HG02938 (cell line): ENCODE results near the gene ERC2.

Experiments
- ATAC-seq: cut with Tn5 transposase; IDR thresholded peaks from one replicate; pipeline ENCODE4 v1.9.1; 2021; ENCODE audit warnings: mild to moderate bottlenecking, moderate library complexity; ENCODE audit not compliant: unreplicated experiment

Gene ERC2

DNA sequence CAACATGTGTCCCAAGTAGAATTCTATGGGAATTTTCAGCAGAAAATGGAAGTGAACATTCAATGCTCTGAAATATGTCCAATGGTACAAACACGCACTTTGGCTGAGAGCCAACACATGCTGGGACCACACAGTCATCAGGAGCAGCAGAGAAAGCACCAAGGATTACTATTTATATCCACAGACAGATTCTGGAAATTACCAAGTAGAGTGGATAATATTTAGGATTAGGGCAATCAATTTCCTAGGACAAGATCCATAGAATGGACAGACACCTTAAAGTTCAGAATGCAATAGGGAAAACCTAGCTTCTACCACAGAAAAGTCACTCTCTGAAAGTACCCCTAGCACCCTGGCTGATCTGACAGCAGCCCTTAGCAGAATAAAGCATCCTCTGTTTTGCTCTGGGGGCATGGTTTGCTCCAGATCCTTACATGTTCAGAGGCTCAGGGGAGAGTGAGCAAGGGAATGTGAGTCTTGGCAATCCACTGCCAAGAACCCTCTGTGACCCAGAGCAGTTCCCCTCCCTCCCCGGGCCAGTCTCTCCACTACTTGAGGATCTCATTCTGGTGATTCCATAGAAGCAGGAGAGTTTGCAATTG, 775.2 kb downstream of the ERC2 start:
- ATAC-seq: no peak

DNA sequence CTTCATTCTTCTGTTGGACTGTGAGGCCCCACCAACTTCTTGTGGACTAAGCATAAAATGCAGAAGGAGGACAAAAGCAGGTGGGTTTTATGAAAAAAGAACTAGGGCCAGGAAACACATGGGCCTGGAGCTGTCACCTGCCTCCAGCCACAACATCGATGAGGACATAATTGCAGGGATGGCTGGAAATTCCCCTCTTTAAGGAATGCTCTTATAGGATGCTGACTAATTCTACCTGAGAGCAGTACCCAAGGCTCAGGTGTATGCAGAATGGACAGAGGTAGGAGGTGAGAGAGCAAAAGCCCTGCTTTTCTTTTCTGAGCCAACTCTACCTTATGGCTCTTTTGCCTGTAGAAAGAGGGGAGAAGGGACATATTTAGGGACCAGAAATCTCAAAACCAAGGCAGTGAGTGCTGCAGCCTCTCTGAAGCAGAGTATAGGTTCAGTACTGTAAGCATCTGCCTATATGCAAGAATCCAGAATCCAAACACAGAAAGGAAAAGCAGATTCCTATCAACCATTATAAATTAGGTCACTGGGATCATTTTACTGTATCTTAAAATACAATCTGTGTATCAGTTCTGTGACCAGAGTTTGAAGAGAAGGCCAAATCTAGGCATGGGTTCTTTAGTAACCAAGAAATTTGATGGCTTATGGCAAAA, 775.8 kb downstream of the ERC2 start:
- no peak for ATAC-seq

DNA sequence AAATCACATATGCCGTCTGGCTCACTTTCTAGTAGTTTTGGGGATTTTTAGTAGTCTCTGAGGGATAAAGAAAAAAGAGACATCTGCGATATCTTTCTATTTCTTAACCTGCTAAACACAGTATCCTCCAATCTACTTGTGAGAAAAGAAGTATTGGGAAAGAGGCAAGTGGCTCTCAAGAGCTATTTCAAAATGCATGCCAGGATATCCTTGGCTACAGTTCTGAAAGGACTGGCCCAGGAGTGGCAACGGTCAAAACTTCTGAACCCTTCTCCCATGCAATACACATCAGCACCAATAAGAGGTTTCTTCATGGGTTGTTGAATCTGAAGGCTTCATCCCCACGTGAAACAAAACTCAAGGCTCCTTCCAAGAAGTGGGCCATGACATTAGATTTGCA, 777.1 kb downstream of the ERC2 start:
- no peak for ATAC-seq

DNA sequence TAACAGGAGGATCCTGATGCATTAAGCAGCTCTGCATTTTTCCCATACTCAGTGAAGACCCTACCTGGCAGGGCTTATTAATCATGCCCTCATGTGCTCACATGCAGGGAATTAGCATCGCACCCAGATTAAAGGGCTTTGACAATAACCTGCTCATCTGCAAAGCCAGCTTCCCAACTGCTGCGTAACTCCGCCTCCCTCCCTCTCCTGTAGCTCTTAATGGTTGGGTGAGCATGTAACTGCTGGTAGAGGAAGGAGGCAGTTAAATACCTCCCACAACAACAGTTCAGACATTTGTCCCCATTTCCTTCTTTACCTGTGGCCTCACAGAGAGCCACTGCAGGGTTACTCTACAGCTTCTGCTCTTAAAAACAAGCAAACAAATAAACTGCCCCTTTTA, 777.5 kb downstream of the ERC2 start:
- peak; percentile 48 for ATAC-seq

DNA sequence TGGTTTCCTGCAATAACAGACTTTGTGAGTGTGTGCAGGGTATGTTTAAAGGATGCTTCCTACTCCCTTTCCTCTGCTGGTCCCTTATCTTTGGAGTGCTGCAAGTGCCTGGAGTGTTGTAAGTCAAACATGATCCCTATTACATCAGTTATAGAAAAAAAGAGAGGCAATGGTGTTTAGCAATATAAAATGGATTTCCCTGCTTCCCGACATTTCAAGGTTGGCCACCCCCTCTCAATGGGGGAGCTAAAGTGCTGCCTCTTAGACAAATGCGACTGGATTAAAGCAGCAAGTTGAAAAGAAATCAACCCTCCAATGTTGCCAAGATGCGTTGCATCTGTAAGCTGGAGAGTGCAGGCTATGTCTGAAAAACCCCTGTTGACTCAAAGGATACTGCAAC, 778.1 kb downstream of the ERC2 start:
- no peak for ATAC-seq

DNA sequence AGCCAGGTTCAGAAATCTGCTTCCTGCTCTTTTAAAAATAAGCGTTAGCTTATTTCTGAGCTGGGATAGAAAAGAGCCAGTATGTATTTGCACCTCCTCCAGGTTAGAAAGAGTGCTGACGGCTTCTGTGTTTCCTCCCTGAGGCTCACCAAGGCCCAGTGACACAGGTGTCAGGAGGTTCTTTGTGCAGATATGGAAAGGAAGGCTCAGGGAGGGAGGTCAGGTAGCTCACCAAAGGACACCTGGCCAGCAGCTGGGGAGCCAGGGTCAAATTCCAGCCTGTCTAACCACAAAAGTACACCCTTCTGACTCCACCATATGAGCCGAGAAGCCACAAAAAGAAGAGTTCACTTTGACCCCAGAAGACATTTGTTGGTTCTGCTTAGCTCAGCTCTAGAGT, 780.1 kb downstream of the ERC2 start:
- no peak for ATAC-seq

DNA sequence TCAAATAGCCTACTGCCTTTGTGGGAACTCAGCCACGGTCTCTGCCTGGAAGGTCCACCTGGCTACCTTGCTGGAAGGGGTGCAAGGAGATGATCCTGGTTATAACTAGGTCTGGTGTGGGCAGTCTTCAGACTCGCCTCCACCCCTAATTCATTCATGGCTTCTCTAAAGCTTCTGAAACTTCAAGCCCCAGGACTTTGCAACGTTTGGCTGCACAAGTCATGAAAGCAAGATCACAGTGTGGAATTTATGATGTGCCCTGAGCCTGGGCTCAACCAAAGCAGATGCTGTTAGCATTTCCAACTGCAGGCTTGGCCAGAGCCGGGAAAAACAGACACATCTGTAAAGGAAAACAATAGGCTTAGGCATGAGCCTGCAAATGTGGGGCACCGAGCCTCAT, 780.7 kb downstream of the ERC2 start:
- no peak for ATAC-seq

DNA sequence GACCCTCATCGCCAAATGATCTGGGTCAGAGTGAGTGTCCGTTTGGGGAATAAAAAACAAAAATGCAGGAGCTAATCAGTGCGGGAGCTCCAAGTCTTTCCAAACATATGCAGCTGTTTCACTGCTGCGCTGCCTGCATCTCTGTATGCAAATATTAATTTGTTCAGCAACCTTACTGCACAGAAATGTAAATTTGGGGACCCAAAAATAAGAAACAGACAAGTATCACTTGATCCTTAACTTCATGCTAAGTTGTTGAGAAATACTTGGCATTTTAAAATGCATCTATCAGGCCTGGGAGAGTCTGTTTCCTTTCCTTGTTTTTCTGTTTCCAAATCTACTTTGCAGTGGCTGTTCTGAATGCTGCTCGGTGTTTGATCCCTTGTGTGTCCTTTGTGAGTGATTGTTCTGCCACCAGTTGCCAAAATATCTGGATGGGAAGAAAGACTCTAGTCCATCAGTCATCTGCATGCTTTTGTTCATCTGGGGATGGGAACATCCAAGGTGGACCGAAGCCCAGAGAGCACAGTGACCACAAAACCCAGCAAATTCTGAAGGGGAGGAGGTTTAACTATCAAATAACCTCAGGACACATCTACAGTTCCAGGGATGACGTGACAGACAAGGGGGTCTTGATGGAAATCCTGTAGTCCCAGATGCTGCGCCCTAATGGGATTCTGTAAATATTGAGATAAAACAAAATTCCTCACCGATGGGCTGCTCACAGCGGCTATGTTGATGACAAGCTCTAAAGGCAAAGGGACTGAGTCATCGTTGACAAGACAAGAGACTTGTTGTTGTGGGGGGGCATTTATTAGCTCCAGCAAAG, 781.6 kb downstream of the ERC2 start:
- no peak for ATAC-seq

DNA sequence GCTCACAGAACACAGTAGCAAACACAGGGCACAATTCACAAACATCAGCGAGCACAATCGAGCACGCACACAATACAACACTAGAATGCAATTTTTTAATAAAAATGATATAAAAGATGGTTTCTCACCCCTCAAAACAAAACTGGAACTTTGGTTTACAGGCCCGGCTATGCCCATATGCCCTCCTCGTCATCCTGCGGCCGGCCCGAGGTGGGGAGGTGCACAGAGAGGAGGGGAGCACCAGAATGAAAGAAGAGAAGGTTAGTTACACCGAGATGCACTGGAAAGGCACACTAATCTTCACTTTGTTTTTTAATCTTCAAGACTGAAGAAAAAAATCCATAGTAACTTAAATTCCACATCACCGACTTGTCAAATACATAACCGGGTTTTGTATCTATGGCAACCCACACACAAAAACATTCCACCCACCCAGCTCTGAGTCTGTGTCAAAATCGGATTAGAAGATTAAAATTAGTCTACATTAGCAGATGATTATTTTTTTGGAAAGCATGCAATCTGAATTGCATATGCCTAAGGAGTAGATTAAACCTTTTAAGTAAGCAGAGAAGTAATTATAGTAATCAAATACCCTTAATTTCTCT, 784.5 kb downstream of the ERC2 start:
- ATAC-seq: no peak

DNA sequence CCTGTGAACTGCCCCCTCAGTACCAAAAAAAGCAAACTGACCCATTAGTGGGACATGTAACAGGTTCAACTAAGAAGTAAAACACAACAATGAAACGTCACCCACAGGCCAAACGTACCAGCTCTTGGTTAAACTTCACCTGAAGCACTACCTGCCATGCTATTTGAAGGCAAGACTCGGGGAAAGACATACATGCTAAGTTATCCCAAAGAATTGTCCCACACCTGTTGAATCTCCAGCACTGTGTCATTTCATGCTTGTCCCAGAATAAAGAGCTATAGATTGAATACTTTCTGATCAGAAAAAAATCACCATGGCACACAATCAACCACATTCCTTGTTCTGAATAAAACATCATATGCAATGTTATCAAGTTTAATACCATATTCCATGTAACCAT, 785.8 kb downstream of the ERC2 start:
- no peak for ATAC-seq

DNA sequence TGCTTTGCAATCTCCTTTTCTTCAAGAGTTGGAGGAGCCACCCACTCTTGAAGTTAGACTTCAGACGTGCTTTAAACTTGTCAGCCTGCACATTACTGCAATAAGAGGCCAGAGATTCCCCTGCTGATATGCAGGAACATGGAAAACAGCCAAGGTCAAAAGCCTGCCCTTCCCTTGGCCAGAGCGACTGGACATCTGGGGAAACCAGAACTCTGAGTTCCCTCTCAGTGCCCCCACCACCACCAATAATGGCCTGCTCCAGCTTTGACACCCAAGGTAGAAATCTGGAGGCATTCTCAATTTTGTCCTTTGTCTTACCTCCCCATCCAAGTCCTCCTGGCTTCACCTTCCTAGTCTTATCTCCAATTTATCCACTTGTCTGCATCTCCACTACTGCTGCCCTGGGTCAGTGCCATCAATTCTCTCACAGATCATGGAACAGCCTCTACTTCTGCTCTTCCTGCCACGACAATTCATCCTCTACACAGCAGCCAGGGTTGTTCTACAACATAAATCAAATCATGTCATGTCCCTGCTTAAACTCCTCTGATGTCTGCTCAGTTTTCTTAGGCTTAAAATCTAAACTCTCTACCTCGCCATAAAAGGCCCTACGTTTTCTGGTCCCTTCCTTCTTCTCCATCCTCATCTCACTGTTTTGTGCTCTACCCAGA, 789.6 kb downstream of the ERC2 start:
- no peak for ATAC-seq

DNA sequence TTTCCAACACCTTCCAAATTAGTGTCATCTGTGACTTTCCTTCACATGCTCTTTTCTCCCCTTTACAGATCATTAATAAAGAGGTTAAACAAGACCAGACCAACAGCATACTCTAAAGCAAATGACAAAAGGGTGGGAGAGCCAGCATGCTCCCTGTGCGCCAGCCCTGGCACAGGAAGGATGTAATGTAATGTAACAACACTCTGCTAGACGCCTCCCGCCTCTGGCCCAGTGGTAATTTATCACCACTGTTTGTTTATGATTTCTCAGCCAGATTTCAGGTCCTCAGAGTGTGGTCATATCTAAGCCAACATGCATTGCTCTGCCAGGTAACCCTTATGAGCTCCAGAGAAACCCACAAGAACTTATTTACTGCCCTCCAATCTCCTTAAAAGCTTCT, 791.6 kb downstream of the ERC2 start:
- ATAC-seq: no peak

DNA sequence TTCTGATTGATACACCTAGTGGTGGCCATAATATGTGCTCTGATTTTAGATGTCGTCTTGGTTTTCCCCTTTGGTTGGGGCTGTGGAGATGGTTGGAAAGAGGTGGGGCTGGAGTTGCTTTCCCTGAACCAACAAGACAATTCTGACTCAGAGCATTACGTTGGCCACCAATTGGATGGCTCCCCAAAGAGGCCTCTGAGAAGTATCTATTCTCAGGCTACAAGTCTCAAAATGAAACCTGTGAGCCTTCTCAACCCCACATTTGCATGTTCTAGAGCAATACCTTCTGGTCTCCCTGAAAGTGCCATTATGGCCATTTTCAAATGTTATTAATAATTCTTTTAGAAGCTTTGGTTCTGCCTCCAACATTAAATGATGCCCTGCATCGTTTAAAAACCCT, 792.8 kb downstream of the ERC2 start:
- peak; percentile 98 for ATAC-seq

DNA sequence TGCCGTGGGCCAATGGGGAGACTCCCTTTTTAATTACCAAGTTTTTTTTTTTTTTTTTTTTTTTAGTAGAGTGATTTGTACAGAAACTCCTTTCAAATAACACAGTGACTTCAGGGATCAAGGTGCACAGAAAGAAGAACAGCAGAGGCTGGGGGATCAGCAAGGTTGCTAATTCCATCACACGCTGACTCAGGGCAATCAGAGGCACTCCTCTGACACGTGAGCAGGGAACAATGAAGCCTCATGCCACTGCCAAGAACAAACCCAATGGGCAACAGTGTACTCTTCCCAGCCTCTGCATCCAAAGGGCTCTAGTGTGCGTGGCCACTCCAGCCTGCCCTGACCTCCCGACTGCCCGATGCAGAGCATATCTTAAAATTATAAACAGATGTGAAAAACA, 794.5 kb downstream of the ERC2 start:
- ATAC-seq: no peak

DNA sequence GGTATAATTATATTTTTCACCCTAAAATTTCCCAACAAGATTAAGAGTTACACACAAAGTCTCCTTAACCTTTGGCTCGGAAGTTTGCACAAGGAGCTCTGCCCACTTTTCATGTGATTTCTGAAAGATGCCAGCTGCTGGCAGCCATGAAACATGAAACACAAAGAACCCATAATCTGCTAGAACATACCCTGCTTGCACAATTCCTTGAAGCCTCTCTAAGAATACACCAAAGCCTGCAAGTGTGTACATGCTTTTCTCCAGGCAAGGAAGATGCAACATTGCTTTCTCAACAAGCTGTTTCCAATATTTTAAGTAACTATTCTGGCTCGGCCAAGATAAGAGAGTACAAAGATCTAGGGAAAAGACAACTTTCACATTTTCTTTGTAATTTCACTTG, 799.1 kb downstream of the ERC2 start:
- ATAC-seq: no peak

DNA sequence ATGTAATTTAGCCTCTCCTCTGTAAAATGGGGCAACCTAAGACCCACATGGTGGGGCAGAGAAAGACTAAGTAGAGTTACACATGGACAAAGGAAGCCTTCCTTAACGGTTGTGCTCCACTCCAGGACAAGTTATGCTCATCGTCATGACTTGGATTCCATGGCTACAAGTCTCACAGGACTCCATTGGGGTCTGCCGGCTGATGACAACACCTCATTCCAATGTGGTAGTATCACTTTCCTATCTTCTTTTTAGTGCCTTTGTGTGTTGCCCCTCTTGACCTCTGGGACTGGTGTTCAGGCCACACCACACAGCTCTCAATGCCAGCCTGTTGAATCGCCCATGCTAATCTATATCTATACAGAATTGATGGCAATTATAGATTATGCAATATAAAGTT, 799.9 kb downstream of the ERC2 start:
- no peak for ATAC-seq

DNA sequence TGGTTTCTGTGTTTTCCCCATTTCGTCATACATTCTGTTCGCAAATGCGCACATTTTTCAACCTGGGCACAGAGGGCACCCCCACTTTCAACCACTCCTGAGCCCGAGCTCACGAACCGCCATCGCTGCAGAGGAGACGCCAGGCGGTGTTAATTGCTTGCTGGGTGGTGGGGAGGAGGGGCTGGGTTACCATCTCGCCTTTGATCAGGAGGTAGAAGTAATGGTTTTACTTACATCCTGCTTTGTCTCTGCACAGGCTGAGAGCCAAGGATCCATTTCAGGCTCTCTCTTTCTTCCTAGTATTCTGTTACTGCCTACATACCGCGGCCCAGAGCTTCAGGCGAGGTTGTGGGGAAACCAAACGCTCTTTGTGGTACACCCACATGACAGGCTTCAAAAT, 803.9 kb downstream of the ERC2 start:
- no peak for ATAC-seq

DNA sequence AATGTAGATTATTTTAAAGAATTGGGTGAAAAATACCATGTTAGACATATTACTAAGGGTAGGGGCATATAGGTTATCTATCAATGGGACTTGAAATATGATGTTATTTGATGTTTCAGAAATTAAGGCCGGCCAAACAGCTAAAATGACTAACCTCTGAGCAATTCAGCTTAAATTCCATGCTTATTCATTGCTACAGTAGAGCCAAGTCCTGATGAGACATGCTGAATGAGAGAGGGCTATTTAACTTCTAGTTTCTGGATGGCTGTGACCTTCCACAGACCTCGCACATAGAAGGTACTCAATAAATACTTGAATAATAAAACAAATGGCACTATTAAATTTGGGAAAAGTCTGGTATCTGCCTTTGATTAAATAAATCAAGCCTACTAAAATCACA, 805.6 kb downstream of the ERC2 start:
- no peak for ATAC-seq

DNA sequence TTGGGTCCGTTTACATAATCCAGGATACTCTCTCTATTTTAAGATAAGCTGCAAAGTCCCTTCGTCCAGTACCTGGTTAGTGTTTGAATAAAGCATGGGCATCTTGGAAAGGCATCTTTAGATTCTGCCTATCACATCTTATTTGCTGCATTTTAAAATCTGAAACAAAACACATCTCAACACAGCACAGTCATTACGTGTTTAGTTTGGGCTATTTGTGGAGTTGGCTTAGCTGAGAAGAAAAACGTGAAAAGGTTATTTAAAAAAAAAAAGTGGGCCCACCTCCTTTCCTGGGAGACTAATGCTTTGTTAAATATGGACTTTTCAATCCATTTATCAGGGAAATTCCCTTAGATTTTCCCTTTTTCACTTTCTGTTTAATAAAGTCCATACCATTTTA, 806.7 kb downstream of the ERC2 start:
- ATAC-seq: no peak

DNA sequence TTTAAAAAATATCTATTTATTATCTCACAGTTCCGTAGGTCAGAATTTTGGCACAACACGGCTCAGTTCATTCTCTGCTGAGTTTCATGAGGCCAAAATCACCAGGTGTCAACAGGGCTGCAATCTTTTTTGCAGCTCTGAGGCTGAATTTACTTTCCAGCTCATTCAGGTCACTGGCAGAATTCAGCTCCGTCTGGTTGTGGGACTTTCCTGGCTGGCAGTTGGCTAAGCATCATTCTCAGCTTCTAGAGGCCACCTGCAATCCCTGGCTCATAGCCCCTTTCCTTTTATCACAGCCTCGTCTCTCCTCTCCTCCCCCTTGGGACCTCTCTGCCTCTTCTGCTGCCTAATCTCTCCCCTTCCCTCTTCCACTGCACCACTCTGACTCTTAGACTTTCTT, 807.1 kb downstream of the ERC2 start:
- no peak for ATAC-seq

DNA sequence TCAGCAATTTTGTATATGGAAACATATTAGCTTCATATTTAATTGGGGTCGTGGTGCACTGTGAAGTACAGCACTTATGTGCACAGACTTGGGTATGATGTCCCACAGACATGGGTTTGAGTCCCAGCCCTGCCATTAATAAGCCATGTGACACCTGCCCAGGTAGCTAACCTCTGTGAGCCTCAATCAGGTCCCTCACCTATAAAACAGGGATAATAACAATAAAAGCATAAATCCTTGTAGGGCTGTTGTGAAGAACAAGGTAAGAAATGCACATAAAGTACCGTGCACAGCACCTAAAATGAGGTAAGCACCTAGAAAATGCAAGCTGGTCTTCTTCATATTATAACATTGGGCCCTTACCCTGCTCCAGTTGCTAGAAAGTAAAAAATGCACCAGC, 807.6 kb downstream of the ERC2 start:
- ATAC-seq: no peak
